ENCODE data around the gene BBIP1. TPM values are rescaled to one million over a fixed set of nuclear protein-coding genes. Genes with fewer than 3 reads are reported as not detected.
A peak's percentile ranks its signal among the peaks of the same experiment; 100 is the strongest.

Gene BBIP1
- total RNA-seq, 1 experiment from 2014 or later: 32.9 TPM

DNA sequence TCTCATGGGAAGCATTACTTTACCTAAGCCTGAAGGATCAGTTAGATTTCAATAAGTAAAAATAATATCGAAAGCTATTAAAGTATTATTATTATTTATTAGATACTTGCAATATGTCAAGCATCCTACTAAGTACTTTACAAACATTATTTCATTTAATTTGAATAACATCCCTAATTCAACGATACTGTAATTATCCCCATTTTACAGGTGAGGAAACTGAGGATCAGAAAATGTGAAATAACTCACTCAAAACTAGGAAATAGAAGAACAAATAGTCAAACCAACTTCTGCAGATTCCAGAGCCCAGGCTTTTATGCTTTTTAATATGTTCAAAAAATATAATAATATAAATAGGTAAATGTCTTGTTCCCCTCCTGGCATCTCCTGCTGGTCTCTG, 57.5 kb downstream of the BBIP1 start:
- no peak for DNase-seq (ENCODE audit: low spot score)
- H3K4me3 ChIP-seq (ENCODE audit: low read depth, low read length, poor library complexity, severe bottlenecking): no peak overlapping the region
- intact Hi-C loops (cut with micrococcal nuclease; ENCODE audit: unreplicated experiment): no loop called here
- TF ChIP-seq, protein P1, sequence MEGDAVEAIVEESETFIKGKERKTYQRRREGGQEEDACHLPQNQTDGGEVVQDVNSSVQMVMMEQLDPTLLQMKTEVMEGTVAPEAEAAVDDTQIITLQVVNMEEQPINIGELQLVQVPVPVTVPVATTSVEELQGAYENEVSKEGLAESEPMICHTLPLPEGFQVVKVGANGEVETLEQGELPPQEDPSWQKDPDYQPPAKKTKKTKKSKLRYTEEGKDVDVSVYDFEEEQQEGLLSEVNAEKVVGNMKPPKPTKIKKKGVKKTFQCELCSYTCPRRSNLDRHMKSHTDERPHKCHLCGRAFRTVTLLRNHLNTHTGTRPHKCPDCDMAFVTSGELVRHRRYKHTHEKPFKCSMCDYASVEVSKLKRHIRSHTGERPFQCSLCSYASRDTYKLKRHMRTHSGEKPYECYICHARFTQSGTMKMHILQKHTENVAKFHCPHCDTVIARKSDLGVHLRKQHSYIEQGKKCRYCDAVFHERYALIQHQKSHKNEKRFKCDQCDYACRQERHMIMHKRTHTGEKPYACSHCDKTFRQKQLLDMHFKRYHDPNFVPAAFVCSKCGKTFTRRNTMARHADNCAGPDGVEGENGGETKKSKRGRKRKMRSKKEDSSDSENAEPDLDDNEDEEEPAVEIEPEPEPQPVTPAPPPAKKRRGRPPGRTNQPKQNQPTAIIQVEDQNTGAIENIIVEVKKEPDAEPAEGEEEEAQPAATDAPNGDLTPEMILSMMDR (conservative IDR thresholded peaks at IDR 0.05; ENCODE audit: low read depth, low read length): no peak
- no peak for TF ChIP-seq EZH2 (IDR thresholded peaks at IDR 0.05; ENCODE audit: borderline replicate concordance, low read depth, low read length, poor library complexity, severe bottlenecking)
- H3K9me3 ChIP-seq (ENCODE audit: low read depth, low read length, poor library complexity, severe bottlenecking): no peaks in the 10 kb centered on the region
- ChIA-PET POLR2A (ENCODE audit: low non-redundant PET) (no interaction called here), CTCF (no interaction called here)
- no peaks in the 10 kb centered on the region for H3K36me3 ChIP-seq (ENCODE audit: insufficient read depth, low read length, poor library complexity, severe bottlenecking)
- H3K4me1 ChIP-seq (ENCODE audit: insufficient read depth, low read length, poor library complexity, severe bottlenecking): peaks cover 26% of the 10 kb centered on the region
- H3K27me3 ChIP-seq (replicated peaks; ENCODE audit: insufficient read depth, low read depth, low read length, poor library complexity): no peaks in the 10 kb centered on the region
- H3K27ac ChIP-seq (ENCODE audit: low read depth, low read length, poor library complexity, severe bottlenecking): no peak overlapping the region
- BruUV-seq (replicated peaks): no TSS peak

DNA sequence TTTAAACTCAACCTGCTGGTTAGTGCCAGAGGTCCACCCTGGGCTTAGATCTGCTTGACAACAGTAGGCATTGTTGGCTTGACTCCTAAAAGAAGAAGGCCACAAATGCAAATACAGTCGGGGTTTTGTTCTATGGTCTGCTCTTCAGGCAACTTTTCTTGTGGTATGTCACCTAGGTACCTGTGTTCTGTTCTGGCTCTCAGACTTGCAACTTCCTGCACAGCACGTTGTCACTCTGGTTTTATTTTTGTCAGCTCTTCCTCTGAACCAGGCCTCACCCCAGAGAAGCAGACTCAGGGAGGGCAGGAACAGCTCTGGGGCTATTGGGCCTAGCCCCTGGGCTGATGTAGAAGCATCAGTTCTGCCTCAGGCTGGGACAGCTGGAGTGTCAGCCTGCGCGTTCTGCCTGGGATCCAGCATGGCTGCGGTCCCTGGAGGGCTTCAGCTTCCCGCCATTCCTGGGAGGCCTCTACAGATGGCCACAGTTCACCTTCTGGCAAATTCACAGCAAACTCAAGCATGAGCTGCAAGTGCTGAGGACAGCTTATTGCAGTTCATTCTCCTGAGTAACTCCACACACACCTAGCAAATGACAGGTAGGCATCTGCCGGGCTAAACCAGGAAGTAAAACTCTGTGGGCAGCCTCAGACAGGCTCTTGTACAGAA, 58.3 kb downstream of the BBIP1 start:
- Histone ChIP-seq H3K27me3 (replicated peaks; ENCODE audit: insufficient read depth, low read depth, low read length, poor library complexity) (no peaks in the 10 kb centered on the region), H3K4me3 (ENCODE audit: low read depth, low read length, poor library complexity, severe bottlenecking) (no peak overlapping the region), H3K36me3 (ENCODE audit: insufficient read depth, low read length, poor library complexity, severe bottlenecking) (no peaks in the 10 kb centered on the region), H3K4me1 (ENCODE audit: insufficient read depth, low read length, poor library complexity, severe bottlenecking) (peaks cover 22% of the 10 kb centered on the region), H3K27ac (ENCODE audit: low read depth, low read length, poor library complexity, severe bottlenecking) (no peak overlapping the region), H3K9me3 (ENCODE audit: low read depth, low read length, poor library complexity, severe bottlenecking) (no peaks in the 10 kb centered on the region)
- intact Hi-C loops (cut with micrococcal nuclease; ENCODE audit: unreplicated experiment): no loop called here
- ChIA-PET POLR2A (ENCODE audit: low non-redundant PET) (no interaction called here), CTCF (no interaction called here)
- DNase-seq (ENCODE audit: low spot score): no peak
- TF ChIP-seq, protein P1 (conservative IDR thresholded peaks at IDR 0.05; ENCODE audit: low read depth, low read length): no peak
- no peak for TF ChIP-seq EZH2 (IDR thresholded peaks at IDR 0.05; ENCODE audit: borderline replicate concordance, low read depth, low read length, poor library complexity, severe bottlenecking)
- no TSS peak for BruUV-seq (replicated peaks)

DNA sequence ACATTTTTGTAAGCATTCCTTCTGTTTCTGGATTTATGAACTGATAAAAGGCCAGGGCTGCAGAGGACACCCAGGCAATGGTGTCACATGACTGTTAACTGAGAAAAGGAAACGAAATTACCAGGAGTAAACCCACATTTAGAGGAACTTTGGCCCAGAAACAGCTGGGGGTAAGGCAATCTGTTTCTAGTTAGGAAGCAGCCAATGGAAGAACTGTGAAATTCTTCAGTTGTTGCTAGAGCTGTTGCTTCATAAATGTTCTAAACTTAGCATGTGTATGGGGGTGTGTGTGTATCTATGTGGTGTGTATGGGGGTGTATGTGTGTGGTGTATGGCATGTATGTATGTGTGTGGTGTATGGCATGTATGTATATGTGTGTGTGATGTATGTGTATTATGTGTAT, 59.0 kb downstream of the BBIP1 start:
- Histone ChIP-seq H3K4me1 (ENCODE audit: insufficient read depth, low read length, poor library complexity, severe bottlenecking) (peaks cover 16% of the 10 kb centered on the region), H3K27me3 (replicated peaks; ENCODE audit: insufficient read depth, low read depth, low read length, poor library complexity) (no peaks in the 10 kb centered on the region), H3K9me3 (ENCODE audit: low read depth, low read length, poor library complexity, severe bottlenecking) (no peaks in the 10 kb centered on the region), H3K27ac (ENCODE audit: low read depth, low read length, poor library complexity, severe bottlenecking) (no peak overlapping the region), H3K4me3 (ENCODE audit: low read depth, low read length, poor library complexity, severe bottlenecking) (no peak overlapping the region), H3K36me3 (ENCODE audit: insufficient read depth, low read length, poor library complexity, severe bottlenecking) (no peaks in the 10 kb centered on the region)
- POLR2A ChIA-PET (ENCODE audit: low non-redundant PET): no interaction called here
- CTCF ChIA-PET: no interaction called here
- TF ChIP-seq, protein P1 (conservative IDR thresholded peaks at IDR 0.05; ENCODE audit: low read depth, low read length): no peak
- no peak for TF ChIP-seq EZH2 (IDR thresholded peaks at IDR 0.05; ENCODE audit: borderline replicate concordance, low read depth, low read length, poor library complexity, severe bottlenecking)
- intact Hi-C loops (cut with micrococcal nuclease; ENCODE audit: unreplicated experiment): no loop called here
- peak; percentile 72 for DNase-seq (ENCODE audit: low spot score)
- BruUV-seq (replicated peaks): no TSS peak

Measured in A673 (cell line).